ENCODE measurements around the gene TECTA. TPM values are rescaled to one million over a fixed set of nuclear protein-coding genes. Genes with fewer than 3 reads are reported as not detected.

Gene TECTA
- polyA plus RNA-seq, 1 donor from 2014 or later: 3.3 TPM

DNA sequence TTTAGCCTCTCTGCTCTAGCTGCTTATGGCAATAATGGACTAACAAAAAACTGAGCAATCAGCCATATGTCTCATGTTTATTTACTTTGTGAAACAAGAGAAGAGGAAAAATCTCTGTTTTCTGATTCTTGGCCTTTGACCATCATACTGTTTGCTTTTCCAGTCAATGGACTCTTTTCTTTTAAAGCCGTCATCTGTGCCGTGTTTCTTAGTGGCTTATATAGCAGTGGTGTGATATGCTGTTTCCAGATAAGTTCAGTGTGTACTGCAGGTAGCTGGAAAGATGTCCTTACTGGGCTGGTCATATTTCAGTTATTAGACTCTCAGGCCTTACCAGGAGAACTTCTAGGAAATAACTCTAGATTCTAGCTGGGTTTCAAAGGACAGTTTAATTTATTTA is 33.6 kb upstream of the TECTA start:
- TF ChIP-seq EP300 (conservative IDR thresholded peaks at IDR 0.05; ENCODE audit: poor library complexity, severe bottlenecking): no peak
- no peak for TF ChIP-seq MXI1 (conservative IDR thresholded peaks at IDR 0.05; ENCODE audit: poor library complexity, severe bottlenecking)
- TF ChIP-seq TAF1 (IDR thresholded peaks at IDR 0.05; ENCODE audit: low read depth): no peak
- TF ChIP-seq, protein P1, sequence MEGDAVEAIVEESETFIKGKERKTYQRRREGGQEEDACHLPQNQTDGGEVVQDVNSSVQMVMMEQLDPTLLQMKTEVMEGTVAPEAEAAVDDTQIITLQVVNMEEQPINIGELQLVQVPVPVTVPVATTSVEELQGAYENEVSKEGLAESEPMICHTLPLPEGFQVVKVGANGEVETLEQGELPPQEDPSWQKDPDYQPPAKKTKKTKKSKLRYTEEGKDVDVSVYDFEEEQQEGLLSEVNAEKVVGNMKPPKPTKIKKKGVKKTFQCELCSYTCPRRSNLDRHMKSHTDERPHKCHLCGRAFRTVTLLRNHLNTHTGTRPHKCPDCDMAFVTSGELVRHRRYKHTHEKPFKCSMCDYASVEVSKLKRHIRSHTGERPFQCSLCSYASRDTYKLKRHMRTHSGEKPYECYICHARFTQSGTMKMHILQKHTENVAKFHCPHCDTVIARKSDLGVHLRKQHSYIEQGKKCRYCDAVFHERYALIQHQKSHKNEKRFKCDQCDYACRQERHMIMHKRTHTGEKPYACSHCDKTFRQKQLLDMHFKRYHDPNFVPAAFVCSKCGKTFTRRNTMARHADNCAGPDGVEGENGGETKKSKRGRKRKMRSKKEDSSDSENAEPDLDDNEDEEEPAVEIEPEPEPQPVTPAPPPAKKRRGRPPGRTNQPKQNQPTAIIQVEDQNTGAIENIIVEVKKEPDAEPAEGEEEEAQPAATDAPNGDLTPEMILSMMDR (IDR thresholded peaks at IDR 0.05; ENCODE audit: poor library complexity, severe bottlenecking): no peak
- no peak for TF ChIP-seq RAD21 (conservative IDR thresholded peaks at IDR 0.05)
- no peak for TF ChIP-seq POLR2AphosphoS5 (IDR thresholded peaks at IDR 0.05)
- TF ChIP-seq SMC3 (conservative IDR thresholded peaks at IDR 0.05; ENCODE audit: poor library complexity): no peak
- TF ChIP-seq, protein P2, sequence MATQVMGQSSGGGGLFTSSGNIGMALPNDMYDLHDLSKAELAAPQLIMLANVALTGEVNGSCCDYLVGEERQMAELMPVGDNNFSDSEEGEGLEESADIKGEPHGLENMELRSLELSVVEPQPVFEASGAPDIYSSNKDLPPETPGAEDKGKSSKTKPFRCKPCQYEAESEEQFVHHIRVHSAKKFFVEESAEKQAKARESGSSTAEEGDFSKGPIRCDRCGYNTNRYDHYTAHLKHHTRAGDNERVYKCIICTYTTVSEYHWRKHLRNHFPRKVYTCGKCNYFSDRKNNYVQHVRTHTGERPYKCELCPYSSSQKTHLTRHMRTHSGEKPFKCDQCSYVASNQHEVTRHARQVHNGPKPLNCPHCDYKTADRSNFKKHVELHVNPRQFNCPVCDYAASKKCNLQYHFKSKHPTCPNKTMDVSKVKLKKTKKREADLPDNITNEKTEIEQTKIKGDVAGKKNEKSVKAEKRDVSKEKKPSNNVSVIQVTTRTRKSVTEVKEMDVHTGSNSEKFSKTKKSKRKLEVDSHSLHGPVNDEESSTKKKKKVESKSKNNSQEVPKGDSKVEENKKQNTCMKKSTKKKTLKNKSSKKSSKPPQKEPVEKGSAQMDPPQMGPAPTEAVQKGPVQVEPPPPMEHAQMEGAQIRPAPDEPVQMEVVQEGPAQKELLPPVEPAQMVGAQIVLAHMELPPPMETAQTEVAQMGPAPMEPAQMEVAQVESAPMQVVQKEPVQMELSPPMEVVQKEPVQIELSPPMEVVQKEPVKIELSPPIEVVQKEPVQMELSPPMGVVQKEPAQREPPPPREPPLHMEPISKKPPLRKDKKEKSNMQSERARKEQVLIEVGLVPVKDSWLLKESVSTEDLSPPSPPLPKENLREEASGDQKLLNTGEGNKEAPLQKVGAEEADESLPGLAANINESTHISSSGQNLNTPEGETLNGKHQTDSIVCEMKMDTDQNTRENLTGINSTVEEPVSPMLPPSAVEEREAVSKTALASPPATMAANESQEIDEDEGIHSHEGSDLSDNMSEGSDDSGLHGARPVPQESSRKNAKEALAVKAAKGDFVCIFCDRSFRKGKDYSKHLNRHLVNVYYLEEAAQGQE (IDR thresholded peaks at IDR 0.05; ENCODE audit: borderline replicate concordance): no peak
- no peak for TF ChIP-seq EZH2 (IDR thresholded peaks at IDR 0.05; ENCODE audit: borderline replicate concordance, insufficient read depth, low read length, poor library complexity, severe bottlenecking)
- Histone ChIP-seq H3K27ac (ENCODE audit: low read length) (no peak overlapping the region), H3K9ac (ENCODE audit: low read length) (no peak overlapping the region)

DNA sequence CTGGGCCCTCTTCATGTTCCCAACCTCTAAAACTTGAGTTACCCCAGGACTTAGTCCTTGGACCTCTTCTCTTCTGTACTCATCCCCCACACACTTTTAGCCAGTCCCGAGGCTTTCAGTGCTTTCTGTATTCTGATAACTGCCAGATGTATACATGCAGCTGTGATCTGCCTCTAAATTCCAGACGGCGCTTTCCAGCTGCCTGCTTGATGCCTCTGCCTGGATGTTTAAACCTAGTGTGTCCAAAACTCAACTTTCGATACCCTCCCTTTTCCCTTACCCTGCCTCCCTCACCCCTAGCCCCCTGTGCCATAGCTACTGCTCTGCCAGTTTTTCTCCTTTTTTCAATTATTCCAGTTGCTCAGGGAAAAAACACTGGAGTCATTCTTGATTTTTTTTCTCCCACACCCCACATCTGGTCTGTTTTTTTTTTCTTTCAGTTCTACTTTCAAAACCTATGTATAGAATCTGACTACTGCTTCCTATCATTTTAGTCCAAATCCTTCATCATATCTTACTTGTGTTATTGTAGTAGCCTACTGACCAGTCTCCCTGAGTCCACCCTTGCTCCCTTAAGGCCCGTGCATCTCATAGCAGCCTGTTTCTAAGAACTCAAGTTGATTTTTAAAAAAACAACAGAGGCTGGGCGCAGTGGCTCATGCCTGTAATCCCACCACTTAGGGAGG is 32.9 kb upstream of the TECTA start:
- H3K27me3 ChIP-seq (ENCODE audit: insufficient read depth, low read depth, low read length): no peaks in the 10 kb centered on the region
- no peaks in the 10 kb centered on the region for H4K20me1 ChIP-seq (ENCODE audit: insufficient read depth)
- no peaks in the 10 kb centered on the region for H3K9me2 ChIP-seq (ENCODE audit: insufficient read depth, low read length)
- no peaks in the 10 kb centered on the region for H3K79me2 ChIP-seq (replicated peaks; ENCODE audit: insufficient read depth, low read length)
- H3F3A ChIP-seq (ENCODE audit: insufficient read depth, low read length, poor library complexity, severe bottlenecking): no peaks in the 10 kb centered on the region
- no peaks in the 10 kb centered on the region for H3K36me3 ChIP-seq (ENCODE audit: insufficient read depth, low read length)
- no peak overlapping the region for H3K9ac ChIP-seq (ENCODE audit: low read length)
- no peak overlapping the region for H2AFZ ChIP-seq (ENCODE audit: low read depth, low read length)
- no peak for TF ChIP-seq SMC3 (conservative IDR thresholded peaks at IDR 0.05; ENCODE audit: poor library complexity)
- TF ChIP-seq MXI1 (conservative IDR thresholded peaks at IDR 0.05; ENCODE audit: poor library complexity, severe bottlenecking): no peak
- no peak for TF ChIP-seq EP300 (conservative IDR thresholded peaks at IDR 0.05; ENCODE audit: poor library complexity, severe bottlenecking)
- TF ChIP-seq TAF1 (IDR thresholded peaks at IDR 0.05; ENCODE audit: low read depth): no peak
- TF ChIP-seq RAD21 (conservative IDR thresholded peaks at IDR 0.05): no peak
- TF ChIP-seq, protein P2 (IDR thresholded peaks at IDR 0.05; ENCODE audit: borderline replicate concordance): no peak
- TF ChIP-seq POLR2AphosphoS5 (IDR thresholded peaks at IDR 0.05): no peak
- H3K4me3 ChIP-seq (ENCODE audit: low read length): no peak overlapping the region
- H3K9me3 ChIP-seq (ENCODE audit: low read length): no peaks in the 10 kb centered on the region
- H3K27ac ChIP-seq (ENCODE audit: low read length): no peak overlapping the region
- no peak overlapping the region for H3K4me2 ChIP-seq (ENCODE audit: low read length)

More for the DNA sequence above, 33.6 kb upstream of the TECTA start:
- Histone ChIP-seq H4K20me1 (ENCODE audit: insufficient read depth) (no peaks in the 10 kb centered on the region), H3K36me3 (ENCODE audit: insufficient read depth, low read length) (peaks cover 2% of the 10 kb centered on the region), H3K4me2 (ENCODE audit: low read length) (no peak overlapping the region), H3K79me2 (replicated peaks; ENCODE audit: insufficient read depth, low read length) (no peaks in the 10 kb centered on the region), H3K9me2 (ENCODE audit: insufficient read depth, low read length) (no peaks in the 10 kb centered on the region), H3K4me3 (ENCODE audit: low read length) (no peak overlapping the region), H3K27me3 (ENCODE audit: insufficient read depth, low read depth, low read length) (no peaks in the 10 kb centered on the region), H2AFZ (ENCODE audit: low read depth, low read length) (no peak overlapping the region), H3F3A (ENCODE audit: insufficient read depth, low read length, poor library complexity, severe bottlenecking) (no peaks in the 10 kb centered on the region), H3K9me3 (ENCODE audit: low read length) (no peaks in the 10 kb centered on the region)
